ENCODE results near the gene IGFBP1.

- TF ChIP-seq CTCF (IDR thresholded peaks at IDR 0.05) (no peak), POLR2A (IDR thresholded peaks at IDR 0.05) (no peak)
Measured at GRCh38 chr7:45876519-45876918, 11.8 kb upstream of the IGFBP1 start.
